Astrocyte (in vitro differentiated cells and primary cell): Measurements from ENCODE around the gene PARD3B.

ENCODE experiments used
- EZH2 ChIP-seq: IDR thresholded peaks from 2 replicates; pipeline ENCODE4 v1.6.1; 2012; ENCODE audit warnings: mild to moderate bottlenecking, low read length, inconsistent platforms; ENCODE audit not compliant: insufficient read depth
- TF ChIP-seq, protein P1 (sequence below): IDR thresholded peaks from 2 replicates; pipeline ENCODE4 v1.5.1; 2011; ENCODE audit warnings: low read depth, mild to moderate bottlenecking, inconsistent platforms, low read length, moderate library complexity; ENCODE audit not compliant: insufficient read depth

- TF ChIP-seq, protein P1, sequence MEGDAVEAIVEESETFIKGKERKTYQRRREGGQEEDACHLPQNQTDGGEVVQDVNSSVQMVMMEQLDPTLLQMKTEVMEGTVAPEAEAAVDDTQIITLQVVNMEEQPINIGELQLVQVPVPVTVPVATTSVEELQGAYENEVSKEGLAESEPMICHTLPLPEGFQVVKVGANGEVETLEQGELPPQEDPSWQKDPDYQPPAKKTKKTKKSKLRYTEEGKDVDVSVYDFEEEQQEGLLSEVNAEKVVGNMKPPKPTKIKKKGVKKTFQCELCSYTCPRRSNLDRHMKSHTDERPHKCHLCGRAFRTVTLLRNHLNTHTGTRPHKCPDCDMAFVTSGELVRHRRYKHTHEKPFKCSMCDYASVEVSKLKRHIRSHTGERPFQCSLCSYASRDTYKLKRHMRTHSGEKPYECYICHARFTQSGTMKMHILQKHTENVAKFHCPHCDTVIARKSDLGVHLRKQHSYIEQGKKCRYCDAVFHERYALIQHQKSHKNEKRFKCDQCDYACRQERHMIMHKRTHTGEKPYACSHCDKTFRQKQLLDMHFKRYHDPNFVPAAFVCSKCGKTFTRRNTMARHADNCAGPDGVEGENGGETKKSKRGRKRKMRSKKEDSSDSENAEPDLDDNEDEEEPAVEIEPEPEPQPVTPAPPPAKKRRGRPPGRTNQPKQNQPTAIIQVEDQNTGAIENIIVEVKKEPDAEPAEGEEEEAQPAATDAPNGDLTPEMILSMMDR, result no peak
- no peak for TF ChIP-seq EZH2
Observed at GRCh38 chr2:205283736-205284270, 738.5 kb downstream of the PARD3B start.
